Subcutaneous adipose tissue (tissue), 4 donors: Measurements from ENCODE around the gene SUSD4. TPM values are rescaled to one million over a fixed set of nuclear protein-coding genes. Genes with fewer than 3 reads are reported as not detected.

Source experiments
- CTCF ChIP-seq: fragments of 450-650 bp; IDR thresholded peaks from one replicate; pipeline ENCODE4 v1.5.1; 2016; ENCODE audit warnings: low read depth, mild to moderate bottlenecking, control low read depth, antibody characterized with exemption, moderate library complexity
- total RNA-seq, 4 donors: library from RNA; depleted of rRNA; stranded (reverse); fragments of >200 nt; gene quantifications; one replicate each; pipeline ENCODE4 v1.1.0, GENCODE V29; 2016

SUSD4 gene
- total RNA-seq, 4 donors from 2014 or later = 0.33 TPM; not detected in 3

- no peak for TF ChIP-seq CTCF
Observed at GRCh38 chr1:223242382-223242955, 121.5 kb downstream of the SUSD4 start.

GRCh38 chr1:223240122-223240521 lies 123.9 kb downstream of the SUSD4 start:
- TF ChIP-seq CTCF = no peak

GRCh38 chr1:223235091-223235490 lies 128.9 kb downstream of the SUSD4 start:
- no peak for TF ChIP-seq CTCF

- TF ChIP-seq CTCF = no peak
Observed at GRCh38 chr1:223234534-223234933, 129.4 kb downstream of the SUSD4 start.

- TF ChIP-seq CTCF = no peak
Observed at GRCh38 chr1:223234170-223234514, 129.8 kb downstream of the SUSD4 start.

GRCh38 chr1:223233410-223234169 lies 130.4 kb downstream of the SUSD4 start:
- TF ChIP-seq CTCF = no peak

GRCh38 chr1:223233019-223233409 lies 131.0 kb downstream of the SUSD4 start:
- TF ChIP-seq CTCF = no peak
